GM19455 (cell line): Measurements from ENCODE around the gene THBD.
"Not testable (repeated sequence)": the region's sequence is repeated elsewhere in the genome, so short reads cannot be mapped to it uniquely, and the experiment has no call there.

Experiments
- ATAC-seq: cut with Tn5 transposase; IDR thresholded peaks from one replicate; pipeline ENCODE4 v1.9.1; 2021; ENCODE audit not compliant: unreplicated experiment

THBD gene

DNA sequence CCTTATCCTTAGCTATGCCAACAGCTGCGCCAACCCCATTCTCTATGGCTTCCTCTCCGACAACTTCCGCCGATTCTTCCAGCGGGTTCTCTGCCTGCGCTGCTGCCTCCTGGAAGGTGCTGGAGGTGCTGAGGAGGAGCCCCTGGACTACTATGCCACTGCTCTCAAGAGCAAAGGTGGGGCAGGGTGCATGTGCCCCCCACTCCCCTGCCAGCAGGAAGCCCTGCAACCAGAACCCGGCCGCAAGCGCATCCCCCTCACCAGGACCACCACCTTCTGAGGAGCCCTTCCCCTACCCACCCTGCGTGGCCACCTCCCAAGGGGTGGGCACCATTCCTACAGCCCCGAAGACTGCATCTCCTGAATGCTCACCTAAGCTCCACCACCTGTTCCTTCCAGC, 13.1 kb downstream of the THBD start:
- ATAC-seq: no peak

- ATAC-seq: no peak
Observed at GRCh38 chr20:23035731-23036130, 13.7 kb downstream of the THBD start.

DNA sequence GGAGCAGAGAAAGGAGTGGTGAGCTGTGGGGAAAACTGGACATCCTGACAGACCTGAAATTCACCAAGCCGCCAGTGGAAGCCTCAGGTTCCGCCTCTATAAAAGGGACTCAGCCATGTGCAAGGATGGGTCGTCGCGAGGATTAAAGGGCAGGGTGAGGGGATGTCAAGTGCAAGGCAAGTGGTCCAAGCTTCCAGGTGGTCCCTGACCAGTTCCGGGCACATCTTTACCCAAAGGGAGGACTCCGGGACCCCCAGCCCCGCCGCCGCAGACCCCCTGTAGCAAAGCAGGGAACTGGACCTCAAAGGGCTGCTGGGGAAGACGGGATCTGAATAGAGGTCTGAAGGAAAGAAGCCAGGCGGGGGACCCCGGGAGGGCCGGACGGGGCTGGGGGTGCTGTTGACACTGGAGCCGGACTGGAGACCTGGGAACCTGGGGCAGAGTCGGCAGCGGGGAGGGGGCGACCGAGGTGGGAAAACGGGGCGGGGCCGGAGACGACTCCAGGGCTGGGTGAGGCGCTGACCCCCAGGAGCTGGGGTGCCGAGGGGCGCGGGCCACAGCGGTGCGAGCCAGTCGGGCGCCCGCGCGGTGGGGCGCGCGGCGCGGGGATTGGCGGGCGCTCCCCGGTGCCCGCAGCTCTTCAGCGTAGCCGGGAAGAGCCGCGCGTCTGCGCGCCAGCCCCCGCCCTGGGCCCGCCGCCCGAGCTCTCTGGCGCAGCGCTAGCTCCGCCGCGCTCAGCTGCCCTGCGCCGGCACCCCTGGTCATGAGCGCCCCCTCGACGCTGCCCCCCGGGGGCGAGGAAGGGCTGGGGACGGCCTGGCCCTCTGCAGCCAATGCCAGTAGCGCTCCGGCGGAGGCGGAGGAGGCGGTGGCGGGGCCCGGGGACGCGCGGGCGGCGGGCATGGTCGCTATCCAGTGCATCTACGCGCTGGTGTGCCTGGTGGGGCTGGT, 14.5 kb downstream of the THBD start, which contains the start of gene SSTR4:
SSTR4 (plus strand) TSS at position 592 of the 951 bp plus-strand sequence; CDS start at position 764, 172 bp downstream.
- no peak for ATAC-seq

DNA sequence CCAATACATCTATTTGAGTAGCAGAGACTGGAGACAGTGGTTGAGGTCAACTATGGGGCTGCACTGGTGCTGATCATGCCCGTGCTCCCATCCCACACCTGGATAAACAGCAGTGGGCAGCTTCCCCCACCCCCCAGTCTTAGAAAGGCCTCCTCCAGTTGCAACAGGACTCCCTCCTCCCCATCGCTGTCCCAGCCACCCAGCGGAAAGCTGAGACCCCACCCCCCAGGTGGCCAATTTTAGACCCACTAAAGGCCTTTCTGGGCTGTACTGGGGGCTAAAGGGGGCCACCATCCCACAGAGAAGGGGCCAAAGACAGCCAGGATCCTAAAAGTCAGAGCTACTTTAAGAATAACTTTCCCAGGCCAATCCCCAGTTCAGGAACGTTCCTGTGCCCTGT, 15.6 kb downstream of the THBD start:
- no peak for ATAC-seq

- no peak for ATAC-seq
Observed at GRCh38 chr20:23032750-23033078, 16.8 kb downstream of the THBD start.

- no peak for ATAC-seq
Observed at GRCh38 chr20:23032056-23032749, 17.3 kb downstream of the THBD start.

DNA sequence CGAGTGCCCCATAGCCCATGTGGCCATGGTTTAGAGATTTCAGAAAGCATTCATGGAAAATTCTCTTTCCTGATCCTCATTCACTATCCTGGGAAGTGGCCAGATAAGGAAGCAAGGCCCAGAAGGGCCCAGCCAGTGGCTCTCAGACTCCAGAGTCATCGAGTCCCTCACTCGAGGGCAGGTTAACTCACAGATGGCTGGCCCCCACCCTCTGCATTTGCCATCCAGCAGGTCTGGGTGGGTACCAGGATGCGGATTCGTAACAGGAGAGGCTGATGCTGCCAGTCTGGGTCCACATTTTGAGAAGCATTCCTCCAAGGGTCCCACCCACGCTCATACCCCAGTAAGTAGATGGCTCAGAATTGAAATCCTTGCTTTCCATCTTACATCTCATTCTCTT, 18.1 kb downstream of the THBD start:
- ATAC-seq: no peak

- no peak for ATAC-seq
Observed at GRCh38 chr20:23029324-23029723, 20.1 kb downstream of the THBD start.

GRCh38 chr20:23028392-23028791, 21.1 kb downstream of the THBD start:
- no peak for ATAC-seq

GRCh38 chr20:23027721-23028120, 21.8 kb downstream of the THBD start:
- no peak for ATAC-seq

DNA sequence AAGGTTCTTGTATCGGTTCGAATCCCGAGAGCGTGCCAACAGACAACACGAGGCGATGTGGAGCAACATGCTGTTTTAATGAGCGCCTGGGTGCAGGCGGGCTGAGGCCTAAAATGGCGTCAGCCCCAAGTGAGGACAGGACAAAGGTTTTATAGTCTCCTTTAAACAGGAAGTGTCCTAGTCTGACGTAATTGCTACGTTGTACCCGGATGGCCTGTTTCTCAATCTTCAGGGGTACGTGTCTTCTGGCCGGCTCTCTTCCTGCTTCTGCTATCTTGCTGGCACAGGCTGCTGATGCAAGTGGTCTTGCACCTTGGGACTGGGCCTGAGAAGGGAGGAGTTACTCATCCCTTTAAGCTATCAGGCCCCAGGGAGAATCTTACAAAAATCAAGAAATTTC, 24.0 kb downstream of the THBD start:
- not testable (repeated sequence) for ATAC-seq

- ATAC-seq: no peak
Observed at GRCh38 chr20:23024701-23025100, 24.8 kb downstream of the THBD start.

DNA sequence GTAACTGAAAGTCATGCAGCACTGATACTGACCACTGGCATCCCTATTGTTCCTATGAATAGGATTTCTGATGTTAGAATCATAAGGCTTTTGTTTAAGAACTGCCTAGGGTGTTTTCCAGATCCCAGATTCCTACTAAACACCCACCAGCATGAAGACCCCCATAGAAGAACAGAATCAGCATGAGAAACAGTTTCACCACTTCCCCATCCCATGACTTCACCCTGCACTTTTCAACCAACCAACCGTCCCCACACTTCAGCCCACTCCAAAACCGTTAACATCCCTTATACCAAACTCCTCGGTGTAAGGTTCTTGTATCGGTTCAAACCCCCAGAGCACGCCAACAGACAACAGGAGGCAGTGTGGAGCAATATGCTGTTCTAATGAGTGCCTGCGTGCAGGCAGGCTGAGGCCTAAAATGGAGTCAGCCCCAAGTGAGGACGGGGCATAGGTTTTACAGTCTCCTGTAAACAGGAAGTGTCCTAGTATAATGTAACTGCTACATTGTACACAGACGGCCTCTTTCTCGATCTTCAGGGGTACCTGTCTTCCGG, 25.8 kb downstream of the THBD start:
- ATAC-seq: no peak

DNA sequence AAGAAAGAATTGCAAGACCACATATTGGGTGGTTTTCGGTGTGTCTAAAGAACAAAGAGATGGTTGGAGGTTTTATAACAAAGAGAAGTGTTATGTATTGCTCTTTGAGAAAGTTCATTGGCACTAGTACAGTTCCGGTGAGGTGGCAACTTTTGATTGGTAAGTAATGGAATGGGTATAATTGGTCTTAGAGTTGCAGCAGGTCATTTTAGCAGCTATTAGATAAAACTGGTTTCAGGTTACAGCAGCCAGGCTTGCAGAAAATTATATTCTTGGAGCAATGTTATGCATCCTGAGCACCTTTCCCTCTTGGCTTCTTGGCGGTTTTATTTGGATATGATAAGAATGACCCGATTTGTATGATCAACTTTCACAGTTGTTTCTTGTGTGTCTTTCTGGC, 26.6 kb downstream of the THBD start:
- no peak for ATAC-seq

DNA sequence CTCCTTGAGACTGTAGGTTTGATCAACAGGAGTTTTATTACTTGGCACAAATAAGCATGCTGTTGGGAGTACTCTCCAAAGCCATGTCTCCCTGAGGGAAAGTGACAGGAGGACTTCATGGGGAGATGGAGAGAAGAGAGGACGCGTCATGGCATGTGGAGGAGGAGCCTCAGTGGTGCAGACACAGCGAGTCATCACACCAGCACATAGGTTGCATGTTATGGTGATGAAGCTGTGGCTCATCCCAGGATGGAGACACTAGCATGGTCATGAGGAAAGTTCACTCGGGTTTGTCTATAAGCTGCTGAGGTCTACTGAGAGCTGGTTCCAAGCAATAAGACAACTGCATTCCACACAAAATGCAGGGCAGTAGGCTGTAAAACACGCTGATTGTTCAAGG, 27.5 kb downstream of the THBD start:
- ATAC-seq: no peak

DNA sequence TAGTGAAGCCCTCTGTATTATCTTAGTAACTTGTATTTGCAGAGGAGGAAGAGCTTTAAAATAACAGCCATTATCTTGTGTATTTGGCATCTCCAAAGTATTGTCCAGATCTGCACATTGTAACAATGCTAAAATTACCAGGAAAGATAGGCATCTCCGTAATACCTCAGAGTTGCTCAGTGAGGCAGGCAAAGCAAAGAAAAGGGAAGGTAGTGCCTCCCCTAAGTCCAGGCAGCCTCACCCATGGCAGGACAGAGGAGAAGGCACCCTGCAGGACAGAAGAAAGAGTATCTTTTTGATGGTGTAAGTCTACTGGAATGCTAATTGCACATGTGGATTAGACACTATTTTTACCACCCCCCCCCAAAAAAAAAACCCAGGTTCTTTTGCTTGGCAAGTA, 27.9 kb downstream of the THBD start:
- ATAC-seq: no peak

GRCh38 chr20:23020230-23021018, 29.0 kb downstream of the THBD start:
- ATAC-seq: no peak

GRCh38 chr20:23019403-23019802, 30.1 kb downstream of the THBD start:
- ATAC-seq: no peak

DNA sequence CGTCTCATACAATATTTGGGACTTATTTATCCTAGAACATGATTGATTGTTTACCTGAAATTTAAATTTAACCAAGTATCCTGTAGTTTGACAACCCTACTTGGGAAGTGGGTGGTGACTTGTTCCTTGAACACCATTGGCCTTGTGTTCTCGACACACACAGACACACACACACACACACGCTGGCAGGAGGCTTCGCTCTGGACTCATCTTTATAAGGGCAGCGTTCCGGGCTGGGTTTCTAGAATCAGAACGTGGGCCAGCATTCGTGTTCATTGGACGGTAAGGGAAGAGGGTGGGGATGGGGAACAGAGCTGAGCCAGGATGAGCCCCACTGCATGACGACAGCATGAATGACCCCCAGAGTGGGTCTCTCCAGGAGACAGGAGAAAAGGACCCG, 30.5 kb downstream of the THBD start:
- no peak for ATAC-seq

DNA sequence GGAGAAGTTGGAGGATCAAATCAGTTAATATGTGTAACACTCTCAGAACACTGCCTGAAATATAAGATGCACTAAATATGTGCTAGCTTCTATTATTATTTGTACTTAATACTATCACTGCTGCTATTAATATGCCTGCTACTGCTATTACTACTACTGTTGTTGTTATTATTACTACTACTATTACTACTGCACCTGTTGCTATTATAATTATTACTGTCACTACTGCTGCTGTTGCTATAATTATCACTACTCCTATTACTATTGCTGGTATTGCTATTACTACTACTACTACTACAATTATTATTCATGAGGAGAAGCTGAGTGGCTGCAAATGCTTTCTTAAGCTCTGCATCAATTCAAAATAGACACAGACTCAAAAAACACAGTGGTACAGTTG, 31.0 kb downstream of the THBD start:
- ATAC-seq: no peak

DNA sequence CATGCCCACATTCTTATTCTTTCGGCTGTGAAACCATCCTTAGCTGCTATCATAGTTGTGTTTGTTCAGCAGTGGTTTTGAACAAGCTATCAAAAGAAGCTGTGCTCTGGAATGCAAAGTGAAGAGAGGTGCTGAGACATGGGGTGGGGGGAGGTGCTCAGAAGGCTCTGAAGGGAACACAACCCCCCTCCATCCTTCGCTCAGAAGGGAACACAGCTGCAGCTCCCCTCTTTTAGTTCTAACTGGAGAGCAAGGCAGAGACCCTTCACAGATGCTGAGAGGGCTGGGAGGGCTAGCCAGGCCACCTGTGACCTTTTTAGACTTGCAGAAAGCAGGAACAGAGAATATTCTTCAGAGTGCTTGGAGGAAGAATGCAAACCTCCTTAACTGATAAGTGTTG, 32.0 kb downstream of the THBD start:
- no peak for ATAC-seq
